Fibroblast of mammary gland (primary cell): Measurements from ENCODE around the gene BCAS2.

Experiments
- DNase-seq: peaks from one replicate; pipeline ENCODE4 v3.0.0-alpha.2; 2010; ENCODE audit warnings: low read depth
- H3K4me3 ChIP-seq: 2 replicates; pipeline ENCODE4 v1.5.1; 2011; ENCODE audit warnings: low read depth, mild to moderate bottlenecking, low read length, moderate library complexity; ENCODE audit not compliant: control insufficient read depth
- CTCF ChIP-seq: conservative IDR thresholded peaks from 2 replicates; pipeline ENCODE4 v1.5.1; 2011; ENCODE audit warnings: low read depth, low read length, inconsistent platforms; ENCODE audit not compliant: control insufficient read depth, insufficient read depth

Gene BCAS2

GRCh38 chr1:114581335-114582287 lies at the start of gene BCAS2:
BCAS2 (minus strand) TSS chr1:114581615; CDS start chr1:114581591, 24 bp downstream.
- no peak for TF ChIP-seq CTCF
- DNase-seq = peak; percentile 99
- peak within 1 kb of the TSS; percentile 80 for H3K4me3 ChIP-seq

GRCh38 chr1:114627107-114627506 lies 45.7 kb upstream of the BCAS2 start:
- no peak overlapping the region for H3K4me3 ChIP-seq
- DNase-seq = no peak
- TF ChIP-seq CTCF = no peak

GRCh38 chr1:114623364-114623763 lies 41.9 kb upstream of the BCAS2 start:
- no peak for DNase-seq
- H3K4me3 ChIP-seq = no peak overlapping the region
- no peak for TF ChIP-seq CTCF

- DNase-seq = no peak
- H3K4me3 ChIP-seq = no peak overlapping the region
- no peak for TF ChIP-seq CTCF
These were observed 39.0 kb upstream of the BCAS2 start for GRCh38 chr1:114620419-114620818.

GRCh38 chr1:114618606-114619005 lies 37.2 kb upstream of the BCAS2 start:
- no peak for TF ChIP-seq CTCF
- DNase-seq = no peak
- H3K4me3 ChIP-seq = no peak overlapping the region

- DNase-seq = peak; percentile 49
- no peak for TF ChIP-seq CTCF
- H3K4me3 ChIP-seq = no peak overlapping the region
These were observed 29.3 kb upstream of the BCAS2 start for GRCh38 chr1:114610546-114611245.
